ENCODE results near the gene IFNLR1. TPM values are rescaled to one million over a fixed set of nuclear protein-coding genes. Genes with fewer than 3 reads are reported as not detected.

The IFNLR1 gene
- total RNA-seq, 2 experiments from 2014 or later, result 29.4 to 30.5 TPM

- no peak overlapping the region for H3K27ac ChIP-seq (ENCODE audit: low read depth, low read length, poor library complexity, severe bottlenecking)
- no peaks in the 10 kb centered on the region for H3K9me3 ChIP-seq (ENCODE audit: low read length)
- no peak for DNase-seq (ENCODE audit: low spot score)
- no peak overlapping the region for H2AFZ ChIP-seq (ENCODE audit: low read length)
- CTCF ChIA-PET (ENCODE audit: unreplicated experiment), result no interaction called here
- TF ChIP-seq, protein P1, sequence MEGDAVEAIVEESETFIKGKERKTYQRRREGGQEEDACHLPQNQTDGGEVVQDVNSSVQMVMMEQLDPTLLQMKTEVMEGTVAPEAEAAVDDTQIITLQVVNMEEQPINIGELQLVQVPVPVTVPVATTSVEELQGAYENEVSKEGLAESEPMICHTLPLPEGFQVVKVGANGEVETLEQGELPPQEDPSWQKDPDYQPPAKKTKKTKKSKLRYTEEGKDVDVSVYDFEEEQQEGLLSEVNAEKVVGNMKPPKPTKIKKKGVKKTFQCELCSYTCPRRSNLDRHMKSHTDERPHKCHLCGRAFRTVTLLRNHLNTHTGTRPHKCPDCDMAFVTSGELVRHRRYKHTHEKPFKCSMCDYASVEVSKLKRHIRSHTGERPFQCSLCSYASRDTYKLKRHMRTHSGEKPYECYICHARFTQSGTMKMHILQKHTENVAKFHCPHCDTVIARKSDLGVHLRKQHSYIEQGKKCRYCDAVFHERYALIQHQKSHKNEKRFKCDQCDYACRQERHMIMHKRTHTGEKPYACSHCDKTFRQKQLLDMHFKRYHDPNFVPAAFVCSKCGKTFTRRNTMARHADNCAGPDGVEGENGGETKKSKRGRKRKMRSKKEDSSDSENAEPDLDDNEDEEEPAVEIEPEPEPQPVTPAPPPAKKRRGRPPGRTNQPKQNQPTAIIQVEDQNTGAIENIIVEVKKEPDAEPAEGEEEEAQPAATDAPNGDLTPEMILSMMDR (conservative IDR thresholded peaks at IDR 0.05; ENCODE audit: low read length), result no peak
- TF ChIP-seq EZH2phosphoT487 (IDR thresholded peaks at IDR 0.05; ENCODE audit: borderline replicate concordance, low read depth, low read length), result no peak
- H3K9me2 ChIP-seq (ENCODE audit: insufficient read depth, low read length), result no peaks in the 10 kb centered on the region
- BruUV-seq (replicated peaks), result no TSS peak
- POLR2A ChIA-PET, result interaction anchor here (0.6 to 0.7 kb wide), 2 partner anchors 396 to 1261 kb away, joined by 4 to 5 read pairs; no protein-coding TSS in a partner anchor
- peaks cover 33% of the 10 kb centered on the region for H3K79me2 ChIP-seq (ENCODE audit: insufficient read depth, low read depth, low read length)
- H3K4me2 ChIP-seq (ENCODE audit: low read length), result no peak overlapping the region
- H3K36me3 ChIP-seq (ENCODE audit: insufficient read depth, low read length), result peaks cover 94% of the 10 kb centered on the region
- intact Hi-C loops (cut with micrococcal nuclease; ENCODE audit: unreplicated experiment), result no loop called here
- H4K20me1 ChIP-seq (ENCODE audit: insufficient read depth, low read length), result no peaks in the 10 kb centered on the region
- H3K4me1 ChIP-seq (ENCODE audit: insufficient read depth, low read length, poor library complexity, severe bottlenecking), result no peaks in the 10 kb centered on the region
- no peak overlapping the region for H3K4me3 ChIP-seq (ENCODE audit: low read depth, low read length, poor library complexity, severe bottlenecking)
These were observed 18.8 kb downstream of the IFNLR1 start for GRCh38 chr1:24168245-24168644.

GRCh38 chr1:24167008-24167407, 20.1 kb downstream of the IFNLR1 start:
- intact Hi-C loops (cut with micrococcal nuclease; ENCODE audit: unreplicated experiment), result no loop called here
- Histone ChIP-seq H3K4me2 (ENCODE audit: low read length) (no peak overlapping the region), H3K79me2 (ENCODE audit: insufficient read depth, low read depth, low read length) (peaks cover 21% of the 10 kb centered on the region), H3K9me3 (ENCODE audit: low read length) (no peaks in the 10 kb centered on the region), H3K27ac (ENCODE audit: low read depth, low read length, poor library complexity, severe bottlenecking) (no peak overlapping the region), H2AFZ (ENCODE audit: low read length) (no peak overlapping the region), H3K9me2 (ENCODE audit: insufficient read depth, low read length) (no peaks in the 10 kb centered on the region), H3K36me3 (ENCODE audit: insufficient read depth, low read length) (peaks cover 91% of the 10 kb centered on the region), H3K4me3 (ENCODE audit: low read depth, low read length, poor library complexity, severe bottlenecking) (no peak overlapping the region), H3K4me1 (ENCODE audit: insufficient read depth, low read length, poor library complexity, severe bottlenecking) (no peaks in the 10 kb centered on the region), H4K20me1 (ENCODE audit: insufficient read depth, low read length) (no peaks in the 10 kb centered on the region)
- ChIA-PET POLR2A (interaction anchor here (0.7 kb wide), 1 partner anchor 85 kb away, joined by 3 read pairs; no protein-coding TSS in a partner anchor), CTCF (ENCODE audit: unreplicated experiment) (no interaction called here)
- BruUV-seq (replicated peaks), result no TSS peak
- TF ChIP-seq, protein P1 (conservative IDR thresholded peaks at IDR 0.05; ENCODE audit: low read length), result no peak
- TF ChIP-seq EZH2phosphoT487 (IDR thresholded peaks at IDR 0.05; ENCODE audit: borderline replicate concordance, low read depth, low read length), result no peak
- no peak for DNase-seq (ENCODE audit: low spot score)

GRCh38 chr1:24165500-24165899, 21.6 kb downstream of the IFNLR1 start:
- Histone ChIP-seq H2AFZ (ENCODE audit: low read length) (no peak overlapping the region), H4K20me1 (ENCODE audit: insufficient read depth, low read length) (no peaks in the 10 kb centered on the region), H3K9me3 (ENCODE audit: low read length) (no peaks in the 10 kb centered on the region), H3K4me3 (ENCODE audit: low read depth, low read length, poor library complexity, severe bottlenecking) (no peak overlapping the region), H3K27ac (ENCODE audit: low read depth, low read length, poor library complexity, severe bottlenecking) (no peak overlapping the region), H3K36me3 (ENCODE audit: insufficient read depth, low read length) (peaks cover 92% of the 10 kb centered on the region), H3K4me2 (ENCODE audit: low read length) (no peak overlapping the region), H3K9me2 (ENCODE audit: insufficient read depth, low read length) (no peaks in the 10 kb centered on the region), H3K4me1 (ENCODE audit: insufficient read depth, low read length, poor library complexity, severe bottlenecking) (no peaks in the 10 kb centered on the region), H3K79me2 (ENCODE audit: insufficient read depth, low read depth, low read length) (peaks cover 6% of the 10 kb centered on the region; the same call in 1 of the 2 replicates)
- BruUV-seq (replicated peaks), result no TSS peak
- DNase-seq (ENCODE audit: low spot score), result no peak
- ChIA-PET CTCF (ENCODE audit: unreplicated experiment) (interaction anchor here (0.6 kb wide), 1 partner anchor 38 kb away, joined by 4 read pairs; no protein-coding TSS in a partner anchor), POLR2A (no interaction called here)
- TF ChIP-seq EZH2phosphoT487 (IDR thresholded peaks at IDR 0.05; ENCODE audit: borderline replicate concordance, low read depth, low read length), result no peak
- TF ChIP-seq, protein P1 (conservative IDR thresholded peaks at IDR 0.05; ENCODE audit: low read length), result no peak
- intact Hi-C loops (cut with micrococcal nuclease; ENCODE audit: unreplicated experiment), result no loop called here

Data from OCI-LY7 (cell line).